ENCODE results near the gene DARS1. TPM values are rescaled to one million over a fixed set of nuclear protein-coding genes. Genes with fewer than 3 reads are reported as not detected.
"Not testable (repeated sequence)": the region's sequence is repeated elsewhere in the genome, so short reads cannot be mapped to it uniquely, and the experiment has no call there.

The DARS1 gene
- total RNA-seq, 1 donor from 2014 or later: 24.4 TPM

GRCh38 chr2:135945526-135945925, 39.9 kb downstream of the DARS1 start:
- no peak for DNase-seq (ENCODE audit: low read depth in 2 of 2)

GRCh38 chr2:135944625-135945024, 40.8 kb downstream of the DARS1 start:
- no peak for DNase-seq (ENCODE audit: low read depth in 2 of 2)

- DNase-seq (ENCODE audit: low read depth in 2 of 2): no peak
Measured at GRCh38 chr2:135942936-135943688, 42.3 kb downstream of the DARS1 start.

GRCh38 chr2:135936524-135936923, 48.9 kb downstream of the DARS1 start:
- DNase-seq (ENCODE audit: low read depth in 2 of 2): no peak

GRCh38 chr2:135935914-135936313, 49.5 kb downstream of the DARS1 start:
- no peak for DNase-seq (ENCODE audit: low read depth in 2 of 2)

GRCh38 chr2:135931776-135932443, 53.5 kb downstream of the DARS1 start:
- DNase-seq (ENCODE audit: low read depth in 2 of 2): no peak

GRCh38 chr2:135926605-135927004, 58.8 kb downstream of the DARS1 start:
- no peak for DNase-seq (ENCODE audit: low read depth in 2 of 2)

GRCh38 chr2:135925571-135925970, 59.9 kb downstream of the DARS1 start:
- no peak for DNase-seq (ENCODE audit: low read depth in 2 of 2)

- peak; percentile 67 to 68 for DNase-seq (ENCODE audit: low read depth in 2 of 2)
Measured at GRCh38 chr2:135916207-135916606, 69.2 kb downstream of the DARS1 start.

GRCh38 chr2:135914485-135914884, 70.9 kb downstream of the DARS1 start:
- no peak for DNase-seq (ENCODE audit: low read depth in 2 of 2)

- peak; percentile 58 to 64 for DNase-seq (ENCODE audit: low read depth in 2 of 2)
Measured at GRCh38 chr2:135913727-135914365, 71.6 kb downstream of the DARS1 start.

GRCh38 chr2:135909976-135910375, 75.5 kb downstream of the DARS1 start:
- DNase-seq (ENCODE audit: low read depth in 2 of 2): peak; percentile 10 to 68

GRCh38 chr2:135905679-135906078, 79.7 kb downstream of the DARS1 start:
- no peak for DNase-seq (ENCODE audit: low read depth in 2 of 2)

- DNase-seq (ENCODE audit: low read depth in 2 of 2): peak in 1 of 2 donors; percentile 42
Measured at GRCh38 chr2:135904341-135904989, 81.0 kb downstream of the DARS1 start.

GRCh38 chr2:135903650-135904049, 81.8 kb downstream of the DARS1 start:
- no peak for DNase-seq (ENCODE audit: low read depth in 2 of 2)

GRCh38 chr2:135899567-135899966, 85.9 kb downstream of the DARS1 start:
- DNase-seq (ENCODE audit: low read depth in 2 of 2): no peak

GRCh38 chr2:135898234-135898786, 87.1 kb downstream of the DARS1 start:
- DNase-seq (ENCODE audit: low read depth in 2 of 2): no peak

- no peak for DNase-seq (ENCODE audit: low read depth in 2 of 2)
Measured at GRCh38 chr2:135894930-135895329, 90.5 kb downstream of the DARS1 start.

GRCh38 chr2:135893374-135893794, 92.0 kb downstream of the DARS1 start:
- no peak for DNase-seq (ENCODE audit: low read depth in 2 of 2)

GRCh38 chr2:135890835-135891234, 94.6 kb downstream of the DARS1 start:
- DNase-seq (ENCODE audit: low read depth in 2 of 2): no peak

GRCh38 chr2:135890149-135890548, 95.3 kb downstream of the DARS1 start:
- no peak for DNase-seq (ENCODE audit: low read depth in 2 of 2)

- not testable (repeated sequence) for DNase-seq (ENCODE audit: low read depth in 2 of 2)
Measured at GRCh38 chr2:135888587-135888986, 96.8 kb downstream of the DARS1 start.

Data from lung microvascular endothelial cell (primary cell).